ENCODE results near the gene ATP2A3.

- TF ChIP-seq CTCF (IDR thresholded peaks at IDR 0.05): no peak
- no peak for TF ChIP-seq POLR2A (IDR thresholded peaks at IDR 0.05)
Observed at GRCh38 chr17:3972281-3972731, 8.1 kb upstream of the ATP2A3 start.

Measured in prostate gland (tissue), 2 donors.